Raji (cell line): ENCODE measurements around the gene KIDINS220.

Experiments
- POLR2A ChIP-seq: IDR thresholded peaks from 2 replicates; pipeline ENCODE4 v1.6.1; 2011; ENCODE audit warnings: low read depth, low read length, control low read depth; ENCODE audit not compliant: insufficient read depth

Gene KIDINS220

GRCh38 chr2:8704906-8705305, 132.5 kb downstream of the KIDINS220 start:
- no peak for TF ChIP-seq POLR2A

- TF ChIP-seq POLR2A, result no peak
Observed at GRCh38 chr2:8701681-8702379, 135.6 kb downstream of the KIDINS220 start.

DNA sequence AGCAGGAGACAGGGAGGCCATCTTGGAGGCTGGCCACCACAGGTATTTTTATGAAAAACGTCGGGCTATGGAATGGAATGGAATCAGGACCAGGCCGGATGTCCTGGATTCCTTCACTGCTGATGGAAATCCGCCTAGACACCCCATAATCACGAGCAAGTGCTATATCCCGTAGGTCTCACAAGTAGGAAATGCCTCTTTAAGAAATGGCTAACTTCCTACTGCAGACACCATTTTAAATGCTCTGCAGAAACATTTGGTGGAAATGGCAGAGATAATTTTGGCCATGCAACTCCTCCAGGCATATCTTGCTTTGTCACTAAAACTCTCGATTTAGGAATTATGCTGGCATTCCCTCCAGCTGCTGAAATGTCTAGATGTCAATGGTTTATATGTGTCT, 137.6 kb downstream of the KIDINS220 start:
- TF ChIP-seq POLR2A, result no peak

DNA sequence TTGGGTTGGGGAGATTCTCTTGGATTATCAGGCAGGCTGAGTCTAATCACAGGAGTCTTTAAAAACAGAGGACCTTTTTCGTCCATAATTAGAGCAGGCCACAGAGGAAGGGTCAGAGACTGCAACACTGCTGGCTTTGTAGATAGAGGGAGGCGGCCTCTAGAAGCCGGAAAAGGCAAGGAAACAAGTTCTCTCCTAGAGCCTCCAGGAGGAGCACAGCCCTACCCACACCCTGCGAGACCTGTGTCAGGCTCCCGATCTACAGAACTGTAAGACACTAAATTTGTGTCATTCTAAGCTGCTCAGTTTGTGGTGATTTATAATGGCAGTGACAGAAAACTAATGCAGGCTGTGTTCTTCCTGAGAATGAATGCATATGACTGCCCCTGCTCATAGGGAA, 140.2 kb downstream of the KIDINS220 start:
- no peak for TF ChIP-seq POLR2A

DNA sequence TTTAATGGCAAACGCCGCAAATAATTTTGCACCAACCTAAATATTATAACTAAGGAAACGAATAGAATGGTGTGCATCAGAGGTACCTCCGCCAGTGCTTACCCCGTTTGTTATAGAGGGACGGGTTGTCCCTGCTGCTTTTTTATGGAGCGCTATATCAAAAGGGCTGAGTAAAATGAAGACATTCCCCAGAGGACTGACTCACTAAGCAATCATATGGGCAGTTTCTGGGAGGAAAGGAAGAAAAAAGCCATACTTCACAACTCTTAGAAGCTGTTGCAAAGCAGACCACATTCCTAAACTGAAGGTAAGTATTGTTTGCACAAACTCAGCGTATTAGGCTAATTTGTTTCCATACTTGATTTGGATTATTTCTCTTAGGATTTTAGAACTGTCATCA, 142.7 kb downstream of the KIDINS220 start:
- no peak for TF ChIP-seq POLR2A

DNA sequence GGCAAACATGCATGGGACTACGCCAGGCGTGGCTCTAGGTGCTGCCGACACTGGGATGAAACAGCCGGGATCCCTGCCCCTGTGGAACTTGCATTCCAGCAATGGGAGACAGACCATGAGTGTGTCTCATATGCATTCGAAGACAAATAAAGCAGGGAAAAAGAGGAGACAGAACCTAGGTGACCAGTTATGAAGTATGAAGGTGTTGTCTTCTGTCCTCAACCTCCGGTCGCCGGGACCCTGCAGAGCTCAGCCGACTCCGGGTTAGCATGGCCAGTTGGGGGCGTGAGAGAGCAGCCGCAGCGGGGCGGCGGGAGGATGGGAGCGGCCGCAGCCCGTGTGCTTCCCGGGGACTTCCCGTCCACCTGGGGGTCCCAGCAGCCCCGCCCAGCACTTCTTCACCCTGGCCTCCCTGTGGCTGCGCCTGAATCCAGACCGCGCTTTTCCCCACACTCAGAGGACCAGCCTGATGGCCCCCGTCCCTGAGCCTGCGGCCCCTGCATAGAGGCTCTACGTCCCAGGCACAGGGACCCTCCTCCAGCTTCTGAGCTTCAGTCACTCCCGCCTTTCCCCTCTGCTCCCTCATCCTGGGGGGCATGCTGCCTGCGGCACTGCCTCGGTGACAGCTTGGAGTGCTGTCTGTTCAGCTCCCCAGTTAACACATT, 144.1 kb downstream of the KIDINS220 start:
- no peak for TF ChIP-seq POLR2A

- no peak for TF ChIP-seq POLR2A
Observed at GRCh38 chr2:8692783-8693156, 144.6 kb downstream of the KIDINS220 start.

- no peak for TF ChIP-seq POLR2A
Observed at GRCh38 chr2:8691859-8692437, 145.5 kb downstream of the KIDINS220 start.

DNA sequence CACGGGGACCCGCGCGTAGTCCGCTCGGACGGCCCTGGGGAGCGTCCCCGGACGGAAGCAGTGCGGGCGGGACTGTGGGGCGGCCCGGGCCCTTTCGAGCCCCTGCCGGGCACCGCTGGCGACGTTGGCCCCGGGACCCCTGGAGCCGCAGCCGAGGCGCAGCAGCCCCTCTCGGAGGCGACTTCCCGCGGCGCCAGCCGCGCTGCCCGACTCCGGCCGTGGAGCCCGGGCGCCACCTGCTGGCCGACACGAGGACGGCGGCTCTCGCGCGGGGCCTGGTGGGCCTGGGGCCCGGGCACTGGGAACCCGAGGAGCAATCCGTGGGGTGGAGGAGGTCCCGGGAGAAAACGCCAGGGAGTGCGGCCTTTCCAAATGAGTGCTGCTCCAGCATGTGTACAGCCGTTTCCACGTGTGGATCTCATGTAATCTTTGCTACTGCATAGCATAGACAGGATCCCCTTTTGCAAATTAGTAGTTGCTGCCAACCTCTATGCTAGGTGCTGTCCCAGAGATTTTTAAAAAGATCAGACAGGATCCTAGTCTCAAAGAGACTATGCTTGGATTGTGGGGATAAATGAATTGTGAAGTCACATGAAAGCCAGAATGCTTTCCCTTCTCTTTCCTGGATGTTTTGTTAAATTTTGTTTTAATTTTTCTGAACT, 151.6 kb downstream of the KIDINS220 start:
- no peak for TF ChIP-seq POLR2A

DNA sequence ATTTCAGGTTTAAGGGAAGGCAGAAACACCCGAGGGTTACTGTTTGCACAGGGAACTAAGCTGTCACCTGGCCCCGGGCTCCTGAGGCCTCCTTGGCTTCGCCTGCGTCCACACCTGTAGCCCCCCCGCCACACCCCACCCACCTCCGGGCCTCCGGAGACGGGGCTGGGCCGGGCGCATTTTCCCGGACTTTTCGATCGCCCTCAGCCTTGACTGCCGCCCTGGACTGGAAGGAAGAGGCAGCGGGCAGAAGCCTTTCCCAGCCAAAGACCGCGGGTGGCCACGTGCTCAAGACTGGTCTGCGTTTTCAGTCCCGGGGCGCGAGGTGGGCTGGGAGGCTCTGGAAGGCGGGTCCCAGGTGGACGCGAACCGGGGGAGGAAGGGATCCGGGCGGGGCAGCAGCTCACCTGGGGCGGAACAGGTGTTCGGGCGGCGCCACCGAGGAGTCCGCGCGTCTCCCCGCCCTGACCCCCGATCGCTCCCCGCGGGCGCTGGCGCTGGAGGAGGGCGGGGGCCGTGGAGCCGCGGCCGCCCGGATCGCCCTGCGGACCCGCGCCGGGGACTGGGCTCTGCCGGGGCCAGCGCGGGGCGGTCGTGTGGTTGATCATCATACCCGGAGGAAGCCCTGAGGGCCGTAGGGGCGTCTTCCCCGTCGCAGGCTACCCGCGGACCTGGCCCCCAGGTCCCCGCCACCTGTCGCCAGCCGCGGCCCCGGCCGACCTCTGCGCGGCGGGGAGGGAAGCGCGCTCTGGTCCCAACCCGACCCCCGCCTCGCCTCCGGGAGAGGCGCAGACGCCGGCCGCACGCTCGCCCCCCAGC, 152.3 kb downstream of the KIDINS220 start:
- TF ChIP-seq POLR2A, result no peak

- TF ChIP-seq POLR2A, result no peak
Observed at GRCh38 chr2:8684540-8684877, 152.9 kb downstream of the KIDINS220 start.

- TF ChIP-seq POLR2A, result no peak
Observed at GRCh38 chr2:8682719-8683667, 154.4 kb downstream of the KIDINS220 start.

- TF ChIP-seq POLR2A, result peak; percentile 100
Observed at GRCh38 chr2:8681786-8682692, 155.4 kb downstream of the KIDINS220 start, which contains the start of gene ID2. ID2 (plus strand) TSS chr2:8682056; CDS start chr2:8682166, 110 bp downstream.
